ENCODE measurements around the gene ATP8B1. TPM values are rescaled to one million over a fixed set of nuclear protein-coding genes. Genes with fewer than 3 reads are reported as not detected.

ATP8B1 gene
- total RNA-seq, 1 experiment from 2014 or later = 24.8 TPM

- H3K4me2 ChIP-seq (ENCODE audit: low read length) = peak overlapping the region; percentile 39
- TF ChIP-seq EZH2phosphoT487 (IDR thresholded peaks at IDR 0.05; ENCODE audit: borderline replicate concordance, low read length) (no peak), EZH2 (IDR thresholded peaks at IDR 0.05; ENCODE audit: low read length, unreplicated experiment) (no peak), CTCF (conservative IDR thresholded peaks at IDR 0.05; ENCODE audit: low read depth, low read length) (no peak)
- ATAC-seq (peak; percentile 54), DNase-seq (peak; percentile 82)
- no peaks in the 10 kb centered on the region for H3K9me2 ChIP-seq (replicated peaks; ENCODE audit: low read length)
- no peaks in the 10 kb centered on the region for H3F3A ChIP-seq (ENCODE audit: low read length, unreplicated experiment)
- no peak overlapping the region for H3K9ac ChIP-seq (ENCODE audit: low read length)
- intact Hi-C loops (cut with micrococcal nuclease) = loop anchor here (10.0 kb wide), 1 partner anchor 86 kb away; no protein-coding TSS in a partner anchor
- ChIA-PET POLR2A (ENCODE audit: unreplicated experiment) (no interaction called here), CTCF (no interaction called here)
- peak overlapping the region; percentile 42 for H3K27ac ChIP-seq (ENCODE audit: low read length)
- BruUV-seq (replicated peaks) = no TSS peak
- no peak overlapping the region for H2AFZ ChIP-seq (ENCODE audit: low read length)
- peaks cover 54% of the 10 kb centered on the region for H3K4me1 ChIP-seq (ENCODE audit: insufficient read depth, low read length)
- H4K20me1 ChIP-seq (ENCODE audit: low read length) = no peaks in the 10 kb centered on the region
- no peak overlapping the region for H3K4me3 ChIP-seq (ENCODE audit: low read length)
- H3K9me3 ChIP-seq (ENCODE audit: low read length) = no peaks in the 10 kb centered on the region
- no peaks in the 10 kb centered on the region for H3K36me3 ChIP-seq (ENCODE audit: low read depth, low read length)
- H3K79me2 ChIP-seq (ENCODE audit: low read length) = peaks cover 87% of the 10 kb centered on the region
- no peaks in the 10 kb centered on the region for H3K27me3 ChIP-seq (ENCODE audit: low read length)
These were observed 22.3 kb downstream of the ATP8B1 start for GRCh38 chr18:57780706-57781347.

- Histone ChIP-seq H3K36me3 (ENCODE audit: low read depth, low read length) (no peaks in the 10 kb centered on the region), H3F3A (ENCODE audit: low read length, unreplicated experiment) (no peaks in the 10 kb centered on the region), H3K4me1 (ENCODE audit: insufficient read depth, low read length) (peaks cover 59% of the 10 kb centered on the region), H3K4me3 (ENCODE audit: low read length) (no peak overlapping the region), H2AFZ (ENCODE audit: low read length) (no peak overlapping the region), H3K9ac (ENCODE audit: low read length) (no peak overlapping the region), H3K79me2 (ENCODE audit: low read length) (peaks cover 84% of the 10 kb centered on the region), H3K27me3 (ENCODE audit: low read length) (no peaks in the 10 kb centered on the region), H3K9me3 (ENCODE audit: low read length) (no peaks in the 10 kb centered on the region), H3K4me2 (ENCODE audit: low read length) (peak overlapping the region; percentile 39), H3K9me2 (replicated peaks; ENCODE audit: low read length) (no peaks in the 10 kb centered on the region), H3K27ac (ENCODE audit: low read length) (peak overlapping the region; percentile 42), H4K20me1 (ENCODE audit: low read length) (no peaks in the 10 kb centered on the region)
- TF ChIP-seq EZH2 (IDR thresholded peaks at IDR 0.05; ENCODE audit: low read length, unreplicated experiment) = no peak
- TF ChIP-seq EZH2phosphoT487 (IDR thresholded peaks at IDR 0.05; ENCODE audit: borderline replicate concordance, low read length) = no peak
- TF ChIP-seq CTCF (conservative IDR thresholded peaks at IDR 0.05; ENCODE audit: low read depth, low read length) = no peak
- ChIA-PET POLR2A (ENCODE audit: unreplicated experiment) (no interaction called here), CTCF (no interaction called here)
- BruUV-seq (replicated peaks) = TSS peak; percentile 28
- intact Hi-C loops (cut with micrococcal nuclease) = loop anchor here (10.0 kb wide), 1 partner anchor 86 kb away; no protein-coding TSS in a partner anchor
- DNase-seq (no peak), ATAC-seq (no peak)
These were observed 22.8 kb downstream of the ATP8B1 start for GRCh38 chr18:57780318-57780705.

- Histone ChIP-seq H2AFZ (ENCODE audit: low read length) (no peak overlapping the region), H4K20me1 (ENCODE audit: low read length) (no peaks in the 10 kb centered on the region), H3K27me3 (ENCODE audit: low read length) (no peaks in the 10 kb centered on the region), H3K27ac (ENCODE audit: low read length) (peak overlapping the region; percentile 94), H3K9ac (ENCODE audit: low read length) (peak overlapping the region; percentile 69), H3K4me3 (ENCODE audit: low read length) (no peak overlapping the region), H3K36me3 (ENCODE audit: low read depth, low read length) (no peaks in the 10 kb centered on the region), H3K79me2 (ENCODE audit: low read length) (peaks cover 82% of the 10 kb centered on the region), H3K9me3 (ENCODE audit: low read length) (no peaks in the 10 kb centered on the region), H3K4me1 (ENCODE audit: insufficient read depth, low read length) (peaks cover 77% of the 10 kb centered on the region), H3K9me2 (replicated peaks; ENCODE audit: low read length) (no peaks in the 10 kb centered on the region), H3F3A (ENCODE audit: low read length, unreplicated experiment) (no peaks in the 10 kb centered on the region), H3K4me2 (ENCODE audit: low read length) (peak overlapping the region; percentile 75)
- BruUV-seq (replicated peaks) = no TSS peak
- intact Hi-C loops (cut with micrococcal nuclease) = no loop called here
- ATAC-seq = no peak
- ChIA-PET CTCF (no interaction called here), POLR2A (ENCODE audit: unreplicated experiment) (no interaction called here)
- no peak for DNase-seq
- TF ChIP-seq CTCF (conservative IDR thresholded peaks at IDR 0.05; ENCODE audit: low read depth, low read length) = no peak
These were observed 26.3 kb downstream of the ATP8B1 start for GRCh38 chr18:57776767-57777166.
